Body of pancreas (tissue), 4 donors: ENCODE measurements around the gene CCDC91. TPM values are rescaled to one million over a fixed set of nuclear protein-coding genes. Genes with fewer than 3 reads are reported as not detected.

ENCODE experiments used
- ATAC-seq: fragments of 150-250 bp; one replicate; pipeline ENCODE4 v1.9.1; 2016
- DNase-seq, 4 donors: peaks; one replicate each; pipeline ENCODE4 v3.0.0-alpha.2; 2019
- H3K27ac ChIP-seq, 4 donors: fragments of 200-600 bp; sonication (generic); 1 replicate in 3 of 4; 2 replicates in 1 of 4; pipeline versions ENCODE4 v1.5.1 to v1.6.1; 2016 to 2019; ENCODE audit warnings: mild to moderate bottlenecking in 1 of 4, mixed read lengths in 1 of 4, moderate library complexity in 1 of 4
- H3K27me3 ChIP-seq, 2 donors: fragments of 200-600 bp; sonication (generic); one replicate each; pipeline ENCODE4 v1.6.0; 2016; ENCODE audit warnings: mild to moderate bottlenecking in 1 of 2
- H3K36me3 ChIP-seq, 2 donors: fragments of 200-600 bp; sonication (generic); replicated peaks in 1 of 2; 2 replicates each; pipeline ENCODE4 v1.5.1; 2016; ENCODE audit warnings: low read depth in 2 of 2; ENCODE audit not compliant: insufficient read depth in 1 of 2
- H3K4me1 ChIP-seq: fragments of 200-600 bp; sonication (generic); one replicate; pipeline ENCODE4 v1.6.0; 2016
- H3K4me3 ChIP-seq, 2 donors: fragments of 200-600 bp; sonication (generic); 1 replicate in 1 of 2; 2 replicates in 1 of 2; pipeline ENCODE4 v1.5.1; 2016 to 2019
- H3K9me3 ChIP-seq, 3 donors: fragments of 200-600 bp; sonication (generic); 1 replicate in 2 of 3; 2 replicates in 1 of 3; pipeline ENCODE4 v1.5.1; 2016
- POLR2A ChIP-seq, 3 donors: fragments of 450-650 bp; IDR thresholded peaks; one replicate each; pipeline ENCODE4 v1.6.1; 2016; ENCODE audit warnings: antibody characterized with exemption in 3 of 3, mild to moderate bottlenecking in 2 of 3
- WGBS, 2 donors: methylation state at CpG; one replicate each; pipeline ENCODE4 v1.1.5; 2017; 5-methylcytosine and 5-hydroxymethylcytosine counted together
- intact Hi-C: fragments of 100-400 bp; cut with DNase I; formaldehyde crosslinking; loops from one replicate; pipeline ENCODE4 v1.15.1; 2023
- total RNA-seq, 2 donors: library from RNA; depleted of rRNA; stranded (reverse); fragments of >200 nt; gene quantifications; one replicate each; pipeline ENCODE4 v1.1.0, GENCODE V29; 2016
- TF ChIP-seq, protein P1 (sequence below), 7 experiments: fragments of 450-650 bp in 4 of 7; fragments of 200-600 bp in 3 of 7; sonication (generic) in 3 of 7; IDR thresholded peaks; one replicate each; pipeline ENCODE4 v1.5.1; 2016 to 2019; ENCODE audit warnings: antibody characterized with exemption in 7 of 7

The CCDC91 gene
- total RNA-seq, 2 donors from 2014 or later, result 31.9 to 35.6 TPM

DNA sequence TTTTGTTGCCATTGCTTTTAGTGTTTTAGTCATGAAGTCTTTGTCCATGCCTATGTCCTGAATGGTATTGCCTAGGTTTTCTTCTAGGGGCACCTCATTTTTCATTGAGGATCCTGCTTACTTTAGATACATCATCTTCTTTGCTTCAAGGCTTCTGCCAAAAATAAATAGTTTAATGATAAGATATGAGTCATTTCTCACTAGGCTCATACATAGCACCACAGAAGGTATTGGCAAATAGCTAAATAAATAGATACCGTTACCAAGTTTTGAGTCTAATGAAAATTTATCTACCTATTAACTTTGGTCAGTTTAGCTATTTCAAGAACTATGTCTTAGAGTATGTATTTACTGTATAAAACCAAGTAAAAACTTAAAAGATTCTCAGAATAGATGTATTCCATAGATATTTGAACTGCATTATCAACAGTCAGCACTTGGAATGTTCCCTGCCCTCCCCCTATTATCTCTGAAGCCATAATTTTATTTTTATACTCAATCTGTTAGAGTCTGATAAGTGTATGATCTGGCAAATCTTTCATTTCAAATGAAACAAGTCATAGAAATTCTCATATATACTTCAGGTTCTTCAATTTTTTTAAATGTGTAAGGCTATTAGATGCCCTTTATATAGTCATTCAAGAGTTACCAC is 310.2 kb downstream of the CCDC91 start:
- WGBS, 2 donors, result 50 to 52% methylated on average over 1 of the region's 1 CpG
- ATAC-seq (no peak), DNase-seq (no peak)
- Histone ChIP-seq H3K36me3 (no peaks in the 10 kb centered on the region), H3K4me1 (peaks cover 18% of the 10 kb centered on the region), H3K9me3 (peaks cover 0 to 1% (median 0%) of the 10 kb centered on the region in 3 donors), H3K27ac (no peak overlapping the region), H3K27me3 (no peaks in the 10 kb centered on the region), H3K4me3 (no peak overlapping the region)
- TF ChIP-seq POLR2A (IDR thresholded peaks at IDR 0.05), result no peak
- TF ChIP-seq, protein P1, sequence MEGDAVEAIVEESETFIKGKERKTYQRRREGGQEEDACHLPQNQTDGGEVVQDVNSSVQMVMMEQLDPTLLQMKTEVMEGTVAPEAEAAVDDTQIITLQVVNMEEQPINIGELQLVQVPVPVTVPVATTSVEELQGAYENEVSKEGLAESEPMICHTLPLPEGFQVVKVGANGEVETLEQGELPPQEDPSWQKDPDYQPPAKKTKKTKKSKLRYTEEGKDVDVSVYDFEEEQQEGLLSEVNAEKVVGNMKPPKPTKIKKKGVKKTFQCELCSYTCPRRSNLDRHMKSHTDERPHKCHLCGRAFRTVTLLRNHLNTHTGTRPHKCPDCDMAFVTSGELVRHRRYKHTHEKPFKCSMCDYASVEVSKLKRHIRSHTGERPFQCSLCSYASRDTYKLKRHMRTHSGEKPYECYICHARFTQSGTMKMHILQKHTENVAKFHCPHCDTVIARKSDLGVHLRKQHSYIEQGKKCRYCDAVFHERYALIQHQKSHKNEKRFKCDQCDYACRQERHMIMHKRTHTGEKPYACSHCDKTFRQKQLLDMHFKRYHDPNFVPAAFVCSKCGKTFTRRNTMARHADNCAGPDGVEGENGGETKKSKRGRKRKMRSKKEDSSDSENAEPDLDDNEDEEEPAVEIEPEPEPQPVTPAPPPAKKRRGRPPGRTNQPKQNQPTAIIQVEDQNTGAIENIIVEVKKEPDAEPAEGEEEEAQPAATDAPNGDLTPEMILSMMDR (IDR thresholded peaks at IDR 0.05), result no peak
- intact Hi-C loops, result no loop called here

DNA sequence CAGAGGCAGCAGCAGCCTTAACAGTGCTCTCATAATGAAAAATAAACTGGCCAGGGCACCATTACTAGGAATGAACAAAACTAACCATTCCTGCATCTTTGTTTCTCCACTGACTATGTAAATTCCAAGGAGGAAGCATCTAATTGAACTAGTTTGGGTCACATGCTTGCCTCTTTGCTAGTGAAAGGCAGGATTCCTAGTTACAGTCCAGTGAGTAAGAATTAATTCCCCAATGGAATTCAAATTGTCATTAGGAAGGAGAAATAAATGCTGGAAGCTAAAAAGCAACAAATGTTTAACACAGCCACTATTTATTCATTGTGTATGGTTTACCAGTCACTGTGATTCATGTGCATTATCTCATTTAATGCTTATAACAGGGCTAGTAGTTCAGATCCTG is 316.0 kb downstream of the CCDC91 start:
- intact Hi-C loops, result no loop called here
- no peaks in the 10 kb centered on the region for H3K36me3 ChIP-seq

DNA sequence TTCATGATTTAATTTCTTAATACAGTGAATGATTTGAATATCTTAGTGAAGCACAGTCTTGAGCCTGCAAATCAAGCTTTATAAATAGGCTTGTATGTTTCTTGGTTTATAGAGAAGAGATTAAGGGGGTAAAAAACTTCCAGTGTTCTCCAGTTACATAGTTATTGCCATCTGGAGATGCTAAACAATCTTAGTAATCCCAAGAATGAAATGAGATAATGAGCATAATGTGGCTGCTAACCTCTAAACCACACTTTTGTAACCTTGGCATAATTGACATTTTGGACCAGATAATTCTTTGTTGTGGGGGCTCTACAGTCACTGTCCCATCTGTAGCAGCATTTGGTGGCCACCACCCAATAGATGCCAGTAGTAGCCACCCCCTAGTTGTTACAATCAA is 316.8 kb downstream of the CCDC91 start:
- Histone ChIP-seq H3K27ac (no peak overlapping the region), H3K9me3 (peaks cover 0 to 6% (median 0%) of the 10 kb centered on the region in 3 donors), H3K4me1 (no peaks in the 10 kb centered on the region), H3K4me3 (no peak overlapping the region), H3K27me3 (no peaks in the 10 kb centered on the region), H3K36me3 (no peaks in the 10 kb centered on the region)
- no peak for TF ChIP-seq POLR2A (IDR thresholded peaks at IDR 0.05)
- TF ChIP-seq, protein P1 (IDR thresholded peaks at IDR 0.05), result no peak
- DNase-seq (no peak), ATAC-seq (no peak)
- intact Hi-C loops, result no loop called here

More for the DNA sequence above, 316.0 kb downstream of the CCDC91 start:
- Histone ChIP-seq H3K4me1 (no peaks in the 10 kb centered on the region), H3K27me3 (no peaks in the 10 kb centered on the region), H3K4me3 (no peak overlapping the region), H3K9me3 (peaks cover 0 to 6% (median 0%) of the 10 kb centered on the region in 3 donors), H3K27ac (no peak overlapping the region)
- DNase-seq (no peak), ATAC-seq (no peak)
- no peak for TF ChIP-seq POLR2A (IDR thresholded peaks at IDR 0.05)
- TF ChIP-seq, protein P1 (IDR thresholded peaks at IDR 0.05), result no peak

DNA sequence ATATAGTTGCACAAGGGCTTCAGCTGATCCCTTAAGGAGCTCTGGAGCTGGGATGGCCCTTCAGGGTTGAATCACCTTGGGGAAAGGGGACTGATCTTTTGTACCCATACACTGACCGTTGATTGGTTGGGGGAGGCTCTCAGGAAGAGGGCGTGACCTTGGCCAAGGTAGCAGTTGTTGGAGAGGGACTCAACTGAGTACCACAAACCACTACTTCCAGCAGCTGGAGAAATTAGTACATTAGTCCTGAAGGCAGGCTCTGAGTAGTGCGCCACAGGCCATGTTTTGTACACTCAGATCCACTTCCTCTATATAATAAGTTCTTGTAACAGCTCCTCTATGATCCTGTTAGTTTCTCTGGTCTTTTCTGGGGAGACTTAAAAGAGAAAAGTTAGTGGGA is 317.6 kb downstream of the CCDC91 start:
- H3K9me3 ChIP-seq, result peaks cover 0 to 6% (median 0%) of the 10 kb centered on the region in 3 donors
- no peak overlapping the region for H3K4me3 ChIP-seq
- intact Hi-C loops, result no loop called here
- WGBS, 2 donors, result 91 to 98% methylated on average over 3 of the region's 3 CpGs
- DNase-seq, result no peak
- no peak for TF ChIP-seq POLR2A (IDR thresholded peaks at IDR 0.05)
- TF ChIP-seq, protein P1 (IDR thresholded peaks at IDR 0.05), result no peak
- ATAC-seq, result no peak
- H3K4me1 ChIP-seq, result no peaks in the 10 kb centered on the region
- H3K36me3 ChIP-seq, result no peaks in the 10 kb centered on the region
- H3K27ac ChIP-seq, result no peak overlapping the region
- H3K27me3 ChIP-seq, result no peaks in the 10 kb centered on the region

DNA sequence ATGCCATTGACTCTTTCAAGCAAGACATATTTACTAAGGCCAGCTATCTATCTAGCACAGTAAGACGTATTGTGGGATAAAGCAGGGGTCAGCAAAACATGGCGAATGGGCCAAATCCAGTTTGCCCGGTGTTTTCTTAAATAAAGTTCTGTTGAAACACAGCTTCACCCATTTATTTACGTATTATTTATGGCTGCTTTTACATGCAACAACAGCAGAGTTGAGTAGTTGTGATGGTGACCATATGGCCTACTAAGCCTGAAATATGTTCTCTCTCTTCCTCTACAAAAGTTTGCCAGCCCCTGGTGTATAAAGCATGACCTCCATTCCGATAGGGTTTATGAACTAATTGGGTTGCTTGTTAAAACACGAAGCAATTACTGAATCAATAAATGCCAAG is 322.1 kb downstream of the CCDC91 start:
- H3K4me1 ChIP-seq, result peaks cover 12% of the 10 kb centered on the region
- no peak for DNase-seq
- H3K4me3 ChIP-seq, result no peak overlapping the region
- no peaks in the 10 kb centered on the region for H3K36me3 ChIP-seq
- H3K9me3 ChIP-seq, result no peaks in the 10 kb centered on the region
- H3K27ac ChIP-seq, result no peak overlapping the region
- no peak for ATAC-seq
- TF ChIP-seq POLR2A (IDR thresholded peaks at IDR 0.05), result no peak
- TF ChIP-seq, protein P1 (IDR thresholded peaks at IDR 0.05), result no peak
- WGBS, 2 donors, result 87 to 93% methylated on average over 6 of the region's 6 CpGs
- no peaks in the 10 kb centered on the region for H3K27me3 ChIP-seq
- intact Hi-C loops, result no loop called here
